Thoracic aorta (tissue), 2 donors: ENCODE measurements around the gene LGR4. TPM values are rescaled to one million over a fixed set of nuclear protein-coding genes. Genes with fewer than 3 reads are reported as not detected.

ENCODE experiments used
- ATAC-seq: fragments of 150-250 bp; one replicate; pipeline ENCODE4 v1.8.0; 2017; ENCODE audit warnings: low read depth; ENCODE audit not compliant: insufficient number of reproducible peaks, low FRiP score
- DNase-seq: peaks from one replicate; pipeline ENCODE4 v3.0.0-alpha.2; 2020; ENCODE audit warnings: low spot score
- H3K27ac ChIP-seq, 2 donors: fragments of 200-600 bp; sonication (generic); 1 replicate in 1 of 2; 2 replicates in 1 of 2; pipeline ENCODE4 v1.5.1; 2016; ENCODE audit warnings: mild to moderate bottlenecking in 2 of 2, moderate library complexity in 2 of 2
- H3K27me3 ChIP-seq: fragments of 200-600 bp; sonication (generic); replicated peaks from 2 replicates; pipeline ENCODE4 v1.6.0; 2016; ENCODE audit warnings: mild to moderate bottlenecking; ENCODE audit not compliant: insufficient read depth
- H3K36me3 ChIP-seq: fragments of 200-600 bp; sonication (generic); one replicate; pipeline ENCODE4 v1.5.1; 2016
- H3K4me1 ChIP-seq, 2 donors: fragments of 200-600 bp; sonication (generic); 1 replicate in 1 of 2; 2 replicates in 1 of 2; pipeline versions ENCODE4 v1.5.1 to v1.6.0; 2016; ENCODE audit warnings: low read depth in 2 of 2, mild to moderate bottlenecking in 1 of 2; ENCODE audit not compliant: control insufficient read depth in 1 of 2
- H3K4me3 ChIP-seq: fragments of 200-600 bp; sonication (generic); 2 replicates; pipeline ENCODE4 v1.5.1; 2016; ENCODE audit warnings: mild to moderate bottlenecking
- H3K9me3 ChIP-seq: fragments of 200-600 bp; sonication (generic); 2 replicates; pipeline ENCODE4 v1.5.1; 2016
- total RNA-seq, 2 donors: library from RNA; depleted of rRNA; stranded (reverse); fragments of >200 nt; gene quantifications; one replicate each; pipeline versions ENCODE4 v1.1.0 to v1.2.3, GENCODE V29; 2016
- TF ChIP-seq, protein P1 (sequence below): fragments of 200-600 bp; sonication (generic); IDR thresholded peaks from one replicate; pipeline ENCODE4 v1.5.1; 2019; ENCODE audit warnings: antibody characterized with exemption

LGR4 gene
- total RNA-seq, 2 donors from 2014 or later: 26.4 to 48.6 TPM

DNA sequence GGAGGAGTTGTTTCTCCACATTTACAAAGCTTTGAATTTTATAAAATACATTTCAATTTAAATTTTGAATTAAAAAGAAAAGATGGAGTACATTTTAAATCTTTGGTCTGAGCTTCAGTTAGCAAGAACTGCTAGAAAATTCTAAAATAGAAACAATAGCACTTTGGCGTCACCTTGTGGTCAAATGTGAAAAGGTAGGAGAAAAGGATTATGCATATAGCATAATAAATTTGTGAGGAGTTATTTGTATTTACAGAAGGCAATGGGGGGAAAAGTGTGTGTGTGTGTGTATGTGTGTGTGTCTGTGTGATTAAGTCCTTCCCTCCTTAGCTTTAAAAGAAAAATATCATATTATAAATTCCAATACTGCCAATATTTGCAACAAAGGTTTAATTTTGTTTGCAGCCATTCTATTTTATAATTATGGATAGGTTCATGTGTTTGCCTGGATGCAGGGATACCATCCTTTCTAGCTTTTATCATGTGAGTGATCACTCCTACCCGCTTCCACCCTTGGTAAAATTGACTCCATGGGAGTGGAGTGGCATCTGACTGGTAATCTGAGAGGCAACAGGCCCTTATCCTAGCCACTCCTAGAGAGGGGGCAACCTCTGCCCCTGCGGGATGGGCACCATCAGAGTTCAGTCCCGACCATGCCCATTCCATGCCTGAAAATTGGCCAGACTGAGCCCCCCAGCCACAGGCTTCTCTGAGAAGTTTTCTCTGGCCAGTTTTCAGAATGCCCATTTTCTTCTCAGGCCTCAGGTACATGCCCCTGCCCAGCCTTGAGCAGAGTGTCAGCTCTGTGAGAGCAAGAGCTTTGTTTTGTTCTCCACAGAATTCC, 13.6 kb upstream of the LGR4 start:
- ATAC-seq (peak; percentile 64), DNase-seq (no peak)

DNA sequence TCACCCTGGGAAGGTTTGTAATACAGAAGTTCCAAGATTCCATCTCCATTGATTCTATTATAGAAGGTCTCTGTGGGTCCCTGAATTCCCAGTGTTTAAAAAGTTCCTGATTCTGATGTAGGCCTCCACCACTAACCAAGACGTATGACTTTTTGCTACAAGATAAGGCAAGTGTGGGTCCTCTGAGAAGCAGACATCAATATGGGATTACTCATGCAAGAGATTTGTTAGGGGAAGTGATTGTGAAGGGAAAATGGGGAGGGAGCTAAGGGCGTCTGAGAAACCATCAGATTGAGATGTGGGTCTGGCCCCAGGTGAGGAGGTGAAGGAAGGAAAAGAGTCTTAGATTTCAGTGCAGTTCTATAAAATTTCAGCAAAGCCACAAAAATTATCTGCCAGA, 10.2 kb upstream of the LGR4 start:
- Histone ChIP-seq H3K27me3 (no peaks in the 10 kb centered on the region), H3K27ac (no peak overlapping the region), H3K4me3 (no peak overlapping the region), H3K36me3 (no peaks in the 10 kb centered on the region), H3K4me1 (no peaks in the 10 kb centered on the region), H3K9me3 (no peaks in the 10 kb centered on the region)
- ATAC-seq: no peak
- TF ChIP-seq, protein P1, sequence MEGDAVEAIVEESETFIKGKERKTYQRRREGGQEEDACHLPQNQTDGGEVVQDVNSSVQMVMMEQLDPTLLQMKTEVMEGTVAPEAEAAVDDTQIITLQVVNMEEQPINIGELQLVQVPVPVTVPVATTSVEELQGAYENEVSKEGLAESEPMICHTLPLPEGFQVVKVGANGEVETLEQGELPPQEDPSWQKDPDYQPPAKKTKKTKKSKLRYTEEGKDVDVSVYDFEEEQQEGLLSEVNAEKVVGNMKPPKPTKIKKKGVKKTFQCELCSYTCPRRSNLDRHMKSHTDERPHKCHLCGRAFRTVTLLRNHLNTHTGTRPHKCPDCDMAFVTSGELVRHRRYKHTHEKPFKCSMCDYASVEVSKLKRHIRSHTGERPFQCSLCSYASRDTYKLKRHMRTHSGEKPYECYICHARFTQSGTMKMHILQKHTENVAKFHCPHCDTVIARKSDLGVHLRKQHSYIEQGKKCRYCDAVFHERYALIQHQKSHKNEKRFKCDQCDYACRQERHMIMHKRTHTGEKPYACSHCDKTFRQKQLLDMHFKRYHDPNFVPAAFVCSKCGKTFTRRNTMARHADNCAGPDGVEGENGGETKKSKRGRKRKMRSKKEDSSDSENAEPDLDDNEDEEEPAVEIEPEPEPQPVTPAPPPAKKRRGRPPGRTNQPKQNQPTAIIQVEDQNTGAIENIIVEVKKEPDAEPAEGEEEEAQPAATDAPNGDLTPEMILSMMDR: no peak
- DNase-seq: no peak

More for the DNA sequence above, 13.6 kb upstream of the LGR4 start:
- TF ChIP-seq, protein P1: peak; percentile 91
- no peak overlapping the region for H3K4me3 ChIP-seq
- H3K4me1 ChIP-seq: no peaks in the 10 kb centered on the region
- no peaks in the 10 kb centered on the region for H3K27me3 ChIP-seq
- no peak overlapping the region for H3K27ac ChIP-seq
- H3K36me3 ChIP-seq: no peaks in the 10 kb centered on the region
- H3K9me3 ChIP-seq: no peaks in the 10 kb centered on the region

DNA sequence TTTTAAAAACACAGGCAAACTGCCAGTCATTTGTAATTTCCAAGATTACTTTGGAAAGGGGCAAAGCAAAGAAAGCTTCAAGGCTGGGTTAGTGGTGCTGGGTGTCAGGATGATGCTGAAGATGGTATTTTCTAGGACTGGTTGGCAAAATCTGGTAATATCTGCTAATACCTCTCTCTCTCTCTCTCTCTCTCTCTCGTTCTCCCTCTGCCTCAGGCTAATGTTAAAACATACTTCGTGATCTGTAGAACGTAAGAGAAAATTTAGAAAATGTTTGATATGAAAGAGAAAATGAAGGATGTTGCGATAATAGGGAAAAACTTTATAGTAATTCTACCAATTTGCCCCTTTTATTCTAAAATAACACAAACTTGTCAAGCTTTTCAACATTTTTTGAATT, 9.4 kb upstream of the LGR4 start:
- Histone ChIP-seq H3K27me3 (no peaks in the 10 kb centered on the region), H3K9me3 (no peaks in the 10 kb centered on the region), H3K4me1 (no peaks in the 10 kb centered on the region), H3K27ac (no peak overlapping the region), H3K4me3 (no peak overlapping the region), H3K36me3 (no peaks in the 10 kb centered on the region)
- TF ChIP-seq, protein P1: no peak
- no peak for DNase-seq
- no peak for ATAC-seq

DNA sequence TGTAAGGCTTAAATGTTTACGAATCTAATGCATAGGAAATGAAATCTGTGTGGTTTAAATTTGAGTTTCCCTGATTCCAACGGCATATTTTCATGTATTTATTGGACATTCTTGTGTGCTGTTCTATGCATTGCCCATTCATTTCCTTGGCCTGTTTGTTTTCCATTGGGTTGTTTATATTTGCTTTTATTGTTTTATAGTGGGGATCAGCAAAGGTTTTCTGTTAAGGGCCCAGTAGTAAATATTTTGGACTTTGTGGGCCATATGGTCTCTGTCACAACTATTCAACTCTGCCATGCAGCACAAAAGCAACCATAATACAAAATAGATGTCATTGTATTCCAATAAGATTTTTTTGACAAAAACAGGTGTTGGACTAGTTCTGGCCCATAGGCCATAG, 5.2 kb upstream of the LGR4 start:
- no peaks in the 10 kb centered on the region for H3K4me1 ChIP-seq
- no peak overlapping the region for H3K4me3 ChIP-seq
- H3K9me3 ChIP-seq: no peaks in the 10 kb centered on the region
- TF ChIP-seq, protein P1: no peak
- H3K27ac ChIP-seq: no peak overlapping the region
- no peaks in the 10 kb centered on the region for H3K36me3 ChIP-seq
- DNase-seq (no peak), ATAC-seq (no peak)
- H3K27me3 ChIP-seq: no peaks in the 10 kb centered on the region

DNA sequence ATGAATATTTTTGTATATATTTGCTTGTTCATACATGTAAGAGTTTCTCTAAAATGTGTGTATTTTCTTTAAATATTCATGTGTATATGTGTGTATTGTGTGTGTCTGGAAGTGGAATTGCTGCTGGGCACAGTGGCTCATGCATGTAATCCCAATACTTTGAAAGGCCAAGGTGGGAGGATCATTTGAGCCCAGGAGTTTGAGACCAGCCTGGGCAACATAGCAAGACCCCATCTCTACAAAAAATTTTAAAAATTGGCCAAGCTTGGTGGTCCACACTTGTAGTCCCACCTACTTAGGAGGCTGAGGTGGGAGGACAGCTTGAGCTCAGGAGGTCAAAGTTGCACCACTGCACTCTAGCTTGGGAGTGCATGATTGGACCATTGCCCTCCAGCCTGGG, 4.7 kb upstream of the LGR4 start:
- Histone ChIP-seq H3K36me3 (no peaks in the 10 kb centered on the region), H3K27ac (no peak overlapping the region), H3K4me1 (no peaks in the 10 kb centered on the region), H3K4me3 (no peak overlapping the region), H3K27me3 (no peaks in the 10 kb centered on the region), H3K9me3 (no peaks in the 10 kb centered on the region)
- no peak for ATAC-seq
- DNase-seq: no peak
- TF ChIP-seq, protein P1: no peak
